Measurements from ENCODE around the gene NEU3. TPM values are rescaled to one million over a fixed set of nuclear protein-coding genes. Genes with fewer than 3 reads are reported as not detected.

NEU3 gene
- total RNA-seq, 1 experiment from 2014 or later = 19.3 TPM

GRCh38 chr11:75035256-75035655 is 46.5 kb downstream of the NEU3 start:
- H3K9me3 ChIP-seq = no peaks in the 10 kb centered on the region
- CTCF ChIA-PET = interaction anchor here (0.6 to 1.2 kb wide), 4 partner anchors 12 to 766 kb away, joined by 3 to 5 read pairs (median 3); no protein-coding TSS in a partner anchor
- H3K4me3 ChIP-seq (ENCODE audit: low read depth, low read length) = no peak overlapping the region
- H3K27me3 ChIP-seq (replicated peaks; ENCODE audit: control insufficient read depth, insufficient read depth, low read length) = no peaks in the 10 kb centered on the region
- H3K4me1 ChIP-seq = 0 out of 2 replicates have a peak, but pooled peaks cover 7% of the 10 kb centered on the region
- H3K9me3 Mint-ChIP-seq (ENCODE audit: unreplicated experiment) = no peaks in the 10 kb centered on the region
- no peak overlapping the region for H3K27ac Mint-ChIP-seq (ENCODE audit: unreplicated experiment)
- intact Hi-C loops (cut with micrococcal nuclease; ENCODE audit: unreplicated experiment) = no loop called here
- H3K36me3 ChIP-seq (ENCODE audit: control insufficient read depth, insufficient read depth, low read length) = no peaks in the 10 kb centered on the region
- no peak overlapping the region for H3K4me3 Mint-ChIP-seq (ENCODE audit: unreplicated experiment)
- POLR2A ChIA-PET = no interaction called here
- TF ChIP-seq, protein P1, sequence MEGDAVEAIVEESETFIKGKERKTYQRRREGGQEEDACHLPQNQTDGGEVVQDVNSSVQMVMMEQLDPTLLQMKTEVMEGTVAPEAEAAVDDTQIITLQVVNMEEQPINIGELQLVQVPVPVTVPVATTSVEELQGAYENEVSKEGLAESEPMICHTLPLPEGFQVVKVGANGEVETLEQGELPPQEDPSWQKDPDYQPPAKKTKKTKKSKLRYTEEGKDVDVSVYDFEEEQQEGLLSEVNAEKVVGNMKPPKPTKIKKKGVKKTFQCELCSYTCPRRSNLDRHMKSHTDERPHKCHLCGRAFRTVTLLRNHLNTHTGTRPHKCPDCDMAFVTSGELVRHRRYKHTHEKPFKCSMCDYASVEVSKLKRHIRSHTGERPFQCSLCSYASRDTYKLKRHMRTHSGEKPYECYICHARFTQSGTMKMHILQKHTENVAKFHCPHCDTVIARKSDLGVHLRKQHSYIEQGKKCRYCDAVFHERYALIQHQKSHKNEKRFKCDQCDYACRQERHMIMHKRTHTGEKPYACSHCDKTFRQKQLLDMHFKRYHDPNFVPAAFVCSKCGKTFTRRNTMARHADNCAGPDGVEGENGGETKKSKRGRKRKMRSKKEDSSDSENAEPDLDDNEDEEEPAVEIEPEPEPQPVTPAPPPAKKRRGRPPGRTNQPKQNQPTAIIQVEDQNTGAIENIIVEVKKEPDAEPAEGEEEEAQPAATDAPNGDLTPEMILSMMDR (IDR thresholded peaks at IDR 0.05; ENCODE audit: insufficient read depth in 1 of 2, low read depth in 1 of 2, low read length in 1 of 2, severe bottlenecking in 1 of 2, unreplicated experiment in 1 of 2) = no peak
- DNase-seq = no peak
- no TSS peak for BruUV-seq (replicated peaks)
- no peaks in the 10 kb centered on the region for H3K36me3 Mint-ChIP-seq (ENCODE audit: insufficient read depth, unreplicated experiment)
- H3K27me3 Mint-ChIP-seq (ENCODE audit: insufficient read depth, unreplicated experiment) = peaks cover 4% of the 10 kb centered on the region
- no peaks in the 10 kb centered on the region for H3K4me1 Mint-ChIP-seq (ENCODE audit: low read depth, unreplicated experiment)

DNA sequence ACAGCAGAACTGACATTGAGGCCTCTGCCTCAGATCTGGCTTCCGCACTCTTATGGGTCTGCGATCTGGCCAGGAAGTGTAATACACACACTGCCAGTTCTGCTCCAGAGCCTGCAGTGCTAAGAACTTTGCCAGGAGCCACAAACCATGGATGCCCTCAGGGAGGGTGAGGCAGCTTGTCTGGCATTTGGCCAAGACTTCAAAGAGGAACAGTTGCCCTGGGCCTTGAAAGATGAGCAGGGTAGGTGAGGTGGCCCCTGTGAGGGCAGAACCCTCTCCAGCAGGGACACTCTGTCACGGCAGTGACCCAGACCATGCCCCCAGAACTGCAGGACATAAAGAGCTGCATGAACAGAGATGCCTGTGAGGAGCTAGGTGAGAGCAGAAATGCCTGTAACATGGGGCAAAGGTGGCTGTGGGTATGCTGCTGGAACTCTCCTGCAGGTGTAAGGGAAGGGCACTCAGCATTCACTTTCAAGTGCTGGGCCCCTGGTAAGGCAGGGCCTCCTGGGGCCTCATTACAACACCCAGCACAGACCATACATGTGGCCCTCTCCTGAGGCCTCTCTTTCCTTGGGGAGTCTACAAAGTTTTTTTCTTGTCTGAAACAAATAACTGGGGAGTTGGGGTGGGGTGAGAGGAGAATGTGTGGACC is 47.3 kb downstream of the NEU3 start:
- Histone ChIP-seq H3K4me1 (0 out of 2 replicates have a peak, but pooled peaks cover 9% of the 10 kb centered on the region), H3K27me3 (replicated peaks; ENCODE audit: control insufficient read depth, insufficient read depth, low read length) (no peaks in the 10 kb centered on the region), H3K9me3 (no peaks in the 10 kb centered on the region), H3K36me3 (ENCODE audit: control insufficient read depth, insufficient read depth, low read length) (no peaks in the 10 kb centered on the region), H3K4me3 (ENCODE audit: low read depth, low read length) (no peak overlapping the region)
- no TSS peak for BruUV-seq (replicated peaks)
- Mint-ChIP-seq H3K4me1 (ENCODE audit: low read depth, unreplicated experiment) (no peaks in the 10 kb centered on the region), H3K36me3 (ENCODE audit: insufficient read depth, unreplicated experiment) (no peaks in the 10 kb centered on the region), H3K4me3 (ENCODE audit: unreplicated experiment) (no peak overlapping the region), H3K27me3 (ENCODE audit: insufficient read depth, unreplicated experiment) (peaks cover 4% of the 10 kb centered on the region), H3K9me3 (ENCODE audit: unreplicated experiment) (peaks cover 3% of the 10 kb centered on the region), H3K27ac (ENCODE audit: unreplicated experiment) (no peak overlapping the region)
- POLR2A ChIA-PET = no interaction called here
- TF ChIP-seq, protein P1 (IDR thresholded peaks at IDR 0.05; ENCODE audit: insufficient read depth in 1 of 2, low read depth in 1 of 2, low read length in 1 of 2, severe bottlenecking in 1 of 2, unreplicated experiment in 1 of 2) = no peak
- CTCF ChIA-PET = interaction anchor here (0.6 to 1.2 kb wide), 3 partner anchors 107 to 767 kb away, joined by 3 to 5 read pairs (median 4); no protein-coding TSS in a partner anchor
- DNase-seq = peak in 1 of 2 experiments; percentile 60
- intact Hi-C loops (cut with micrococcal nuclease; ENCODE audit: unreplicated experiment) = no loop called here

- TF ChIP-seq, protein P1 (IDR thresholded peaks at IDR 0.05; ENCODE audit: insufficient read depth in 1 of 2, low read depth in 1 of 2, low read length in 1 of 2, severe bottlenecking in 1 of 2, unreplicated experiment in 1 of 2) = no peak
- BruUV-seq (replicated peaks) = no TSS peak
- intact Hi-C loops (cut with micrococcal nuclease; ENCODE audit: unreplicated experiment) = no loop called here
- Histone ChIP-seq H3K9me3 (no peaks in the 10 kb centered on the region), H3K27me3 (replicated peaks; ENCODE audit: control insufficient read depth, insufficient read depth, low read length) (no peaks in the 10 kb centered on the region), H3K4me3 (ENCODE audit: low read depth, low read length) (no peak overlapping the region), H3K4me1 (0 out of 2 replicates have a peak, but pooled peaks cover 9% of the 10 kb centered on the region), H3K36me3 (ENCODE audit: control insufficient read depth, insufficient read depth, low read length) (no peaks in the 10 kb centered on the region)
- CTCF ChIA-PET = interaction anchor here (1.1 kb wide), 1 partner anchor 18 kb away, joined by 3 read pairs; no protein-coding TSS in a partner anchor
- Mint-ChIP-seq H3K4me3 (ENCODE audit: unreplicated experiment) (no peak overlapping the region), H3K9me3 (ENCODE audit: unreplicated experiment) (peaks cover 10% of the 10 kb centered on the region), H3K27ac (ENCODE audit: unreplicated experiment) (no peak overlapping the region), H3K36me3 (ENCODE audit: insufficient read depth, unreplicated experiment) (no peaks in the 10 kb centered on the region), H3K27me3 (ENCODE audit: insufficient read depth, unreplicated experiment) (no peaks in the 10 kb centered on the region), H3K4me1 (ENCODE audit: low read depth, unreplicated experiment) (no peaks in the 10 kb centered on the region)
- DNase-seq = no peak
- POLR2A ChIA-PET = no interaction called here
Measured at GRCh38 chr11:75040167-75040770, 51.5 kb downstream of the NEU3 start.
